Right lobe of liver (tissue), 6 donors: ENCODE results near the gene PGM1. TPM values are rescaled to one million over a fixed set of nuclear protein-coding genes. Genes with fewer than 3 reads are reported as not detected.

Experiments
- ATAC-seq, 4 donors: fragments of 200-7000 bp; cut with Tn5 transposase; one replicate each; pipeline ENCODE4 v1.9.1; 2020; ENCODE audit warnings: mild to moderate bottlenecking in 4 of 4, moderate library complexity in 4 of 4
- DNase-seq, 3 donors: peaks; one replicate each; pipeline ENCODE4 v3.0.0-alpha.2; 2020
- H3K27ac ChIP-seq, 3 donors: fragments of 200-600 bp; one replicate each; pipeline ENCODE4 v1.8.0; 2022
- H3K27me3 ChIP-seq, 2 donors: fragments of 200-600 bp; one replicate each; pipeline ENCODE4 v1.8.0; 2022
- H3K36me3 ChIP-seq, 4 donors: fragments of 200-600 bp; sonication (generic) in 1 of 4; one replicate each; pipeline versions ENCODE4 v1.5.1 to v1.8.0; 2017 to 2022; ENCODE audit warnings: control low read depth in 1 of 4
- H3K4me1 ChIP-seq, 4 donors: fragments of 200-600 bp; sonication (generic) in 1 of 4; one replicate each; pipeline versions ENCODE4 v1.5.1 to v1.8.0; 2017 to 2022; ENCODE audit warnings: control low read depth in 1 of 4
- H3K4me3 ChIP-seq, 3 donors: fragments of 200-600 bp; one replicate each; pipeline ENCODE4 v1.8.0; 2022
- H3K9me3 ChIP-seq, 4 donors: fragments of 200-600 bp; sonication (generic) in 1 of 4; one replicate each; pipeline versions ENCODE4 v1.5.1 to v1.8.0; 2017 to 2022; ENCODE audit warnings: control low read depth in 1 of 4
- POLR2A ChIP-seq: fragments of 450-650 bp; IDR thresholded peaks from one replicate; pipeline ENCODE4 v1.6.1; 2017; ENCODE audit warnings: antibody characterized with exemption, mild to moderate bottlenecking
- WGBS: methylation state at CpG from one replicate; pipeline ENCODE4 v1.1.6; 2018; ENCODE audit warnings: low coverage, low lambda C conversion rate; ENCODE audit not compliant: insufficient coverage; ENCODE audit errors: missing lambda C conversion rate; 5-methylcytosine and 5-hydroxymethylcytosine counted together
- intact Hi-C, 2 donors: fragments of 100-400 bp; cut with DNase I; formaldehyde crosslinking; loops; one replicate each; pipeline versions ENCODE4 v1.11.2 to v1.14.1; 2022
- total RNA-seq, 6 experiments: library from RNA; depleted of rRNA in 2 of 6; stranded (reverse); fragments of >200 nt in 2 of 6; fragmentation: NEBNext Ultra II Directional in 3 of 6; extraction: Animal tissue kit (Norgen Biotek cat#: 25700) in 3 of 6; gene quantifications; one replicate each; pipeline versions ENCODE4 v1.1.0 to v1.2.4, GENCODE V29; 2016 to 2023
- TF ChIP-seq, protein P1 (sequence below), 4 donors: fragments of 200-600 bp in 3 of 4; fragments of 450-650 bp in 1 of 4; IDR thresholded peaks; one replicate each; pipeline versions ENCODE4 v1.5.1 to v1.8.0; 2016 to 2022; ENCODE audit warnings: antibody characterized with exemption in 4 of 4, mild to moderate bottlenecking in 2 of 4
- donor health status: DM: no; HTN: yes; CAD: no.
- donor health status: DM: no; HTN: no; CAD: no.
- donor health status: DM: no; HTN: no; CAD: no.
- donor health status: DM: no; HTN: yes; CAD: no.
- donor health status: DM: no; HTN: yes; CAD: no.

Gene PGM1
- total RNA-seq, 6 experiments from 2014 or later = 127 to 220 (median 157) TPM

DNA sequence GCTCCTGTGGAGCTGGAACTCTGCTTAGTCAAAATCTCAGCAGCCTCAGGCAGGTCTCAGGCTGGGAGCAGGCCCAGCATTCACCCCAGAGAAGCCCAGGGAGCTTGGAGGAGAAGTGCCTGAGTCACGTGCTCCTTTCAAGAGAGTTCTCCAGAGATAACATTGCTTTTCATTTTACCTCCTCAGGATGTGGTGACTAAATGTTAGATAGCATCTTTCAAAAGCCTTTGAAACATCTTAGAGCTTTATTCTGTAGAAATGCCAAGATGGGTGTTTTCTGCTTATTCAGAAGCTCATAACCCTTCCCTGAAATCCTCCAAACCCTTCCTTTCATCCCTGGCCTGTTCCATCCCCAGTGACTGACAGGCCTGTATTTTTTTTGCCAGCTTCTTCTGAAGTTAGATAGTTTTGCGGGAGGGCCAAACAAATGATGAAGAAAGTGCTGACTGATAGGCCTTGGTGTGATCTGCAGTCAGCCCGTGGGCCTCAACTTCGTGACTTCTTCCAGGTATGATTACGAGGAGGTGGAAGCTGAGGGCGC is 58.0 kb downstream of the PGM1 start:
- TF ChIP-seq, protein P1, sequence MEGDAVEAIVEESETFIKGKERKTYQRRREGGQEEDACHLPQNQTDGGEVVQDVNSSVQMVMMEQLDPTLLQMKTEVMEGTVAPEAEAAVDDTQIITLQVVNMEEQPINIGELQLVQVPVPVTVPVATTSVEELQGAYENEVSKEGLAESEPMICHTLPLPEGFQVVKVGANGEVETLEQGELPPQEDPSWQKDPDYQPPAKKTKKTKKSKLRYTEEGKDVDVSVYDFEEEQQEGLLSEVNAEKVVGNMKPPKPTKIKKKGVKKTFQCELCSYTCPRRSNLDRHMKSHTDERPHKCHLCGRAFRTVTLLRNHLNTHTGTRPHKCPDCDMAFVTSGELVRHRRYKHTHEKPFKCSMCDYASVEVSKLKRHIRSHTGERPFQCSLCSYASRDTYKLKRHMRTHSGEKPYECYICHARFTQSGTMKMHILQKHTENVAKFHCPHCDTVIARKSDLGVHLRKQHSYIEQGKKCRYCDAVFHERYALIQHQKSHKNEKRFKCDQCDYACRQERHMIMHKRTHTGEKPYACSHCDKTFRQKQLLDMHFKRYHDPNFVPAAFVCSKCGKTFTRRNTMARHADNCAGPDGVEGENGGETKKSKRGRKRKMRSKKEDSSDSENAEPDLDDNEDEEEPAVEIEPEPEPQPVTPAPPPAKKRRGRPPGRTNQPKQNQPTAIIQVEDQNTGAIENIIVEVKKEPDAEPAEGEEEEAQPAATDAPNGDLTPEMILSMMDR (IDR thresholded peaks at IDR 0.05) = no peak
- no peak for TF ChIP-seq POLR2A
- 80% methylated on average over 5 of the region's 6 CpGs for WGBS
- peaks cover 0 to 87% (median 37%) of the 10 kb centered on the region in 4 donors for H3K36me3 ChIP-seq
- ATAC-seq (no peak), DNase-seq (no peak)
- H3K27me3 ChIP-seq = no peaks in the 10 kb centered on the region
- no peaks in the 10 kb centered on the region for H3K9me3 ChIP-seq
- H3K27ac ChIP-seq = no peak overlapping the region
- no peaks in the 10 kb centered on the region for H3K4me1 ChIP-seq
- intact Hi-C loops = no loop called here
- no peak overlapping the region for H3K4me3 ChIP-seq

DNA sequence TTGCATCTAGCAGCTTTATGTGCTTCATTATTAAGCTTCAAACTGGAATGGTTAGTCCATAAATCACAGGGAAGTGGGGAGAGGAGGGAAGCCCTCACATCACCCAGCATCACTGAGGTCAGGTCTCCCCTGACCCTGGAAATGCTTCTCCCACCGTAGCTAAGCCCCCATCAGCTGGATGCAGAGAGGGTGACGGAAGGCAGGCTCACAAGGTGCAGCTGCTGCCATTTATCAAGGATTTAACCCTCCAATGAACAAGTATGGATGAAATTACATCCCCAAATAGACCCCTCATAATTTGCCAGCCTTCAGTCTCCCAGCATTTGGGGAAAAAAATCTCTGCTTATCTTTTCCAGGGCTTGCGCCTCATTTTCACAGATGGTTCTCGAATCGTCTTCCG is 60.8 kb downstream of the PGM1 start:
- H3K4me1 ChIP-seq = no peaks in the 10 kb centered on the region
- no peaks in the 10 kb centered on the region for H3K27me3 ChIP-seq
- H3K36me3 ChIP-seq = peaks cover 0 to 86% (median 35%) of the 10 kb centered on the region in 4 donors
- no peak overlapping the region for H3K27ac ChIP-seq
- intact Hi-C loops = no loop called here
- TF ChIP-seq, protein P1 (IDR thresholded peaks at IDR 0.05) = no peak
- no peak for TF ChIP-seq POLR2A
- ATAC-seq = no peak
- DNase-seq = no peak
- no peak overlapping the region for H3K4me3 ChIP-seq
- no peaks in the 10 kb centered on the region for H3K9me3 ChIP-seq
- 88% methylated on average over 5 of the region's 6 CpGs for WGBS

DNA sequence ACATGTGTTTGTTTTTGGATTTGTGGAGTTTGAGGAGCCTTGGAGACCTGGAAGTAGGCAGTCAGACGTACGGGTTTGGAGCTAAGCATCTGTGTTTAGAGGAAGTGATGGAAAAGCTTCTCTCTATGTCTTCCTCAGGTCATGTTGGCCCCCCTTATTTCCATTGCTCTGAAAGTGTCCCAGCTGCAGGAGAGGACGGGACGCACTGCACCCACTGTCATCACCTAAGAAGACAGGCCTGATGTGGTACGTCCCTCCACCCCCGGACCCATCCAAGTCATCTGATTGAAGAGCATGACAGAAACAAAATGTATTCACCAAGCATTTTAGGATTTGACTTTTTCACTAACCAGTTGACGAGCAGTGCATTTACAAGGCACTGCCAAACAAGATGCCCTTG is 66.2 kb downstream of the PGM1 start:
- no peak for DNase-seq
- no peak for TF ChIP-seq POLR2A
- TF ChIP-seq, protein P1 (IDR thresholded peaks at IDR 0.05) = no peak
- no peak for ATAC-seq
- Histone ChIP-seq H3K9me3 (no peaks in the 10 kb centered on the region), H3K27me3 (no peaks in the 10 kb centered on the region), H3K36me3 (peaks cover 0 to 39% (median 16%) of the 10 kb centered on the region in 4 donors), H3K27ac (no peak overlapping the region), H3K4me1 (no peaks in the 10 kb centered on the region), H3K4me3 (no peak overlapping the region)
- intact Hi-C loops = no loop called here
- WGBS = 89% methylated on average over 5 of the region's 7 CpGs

DNA sequence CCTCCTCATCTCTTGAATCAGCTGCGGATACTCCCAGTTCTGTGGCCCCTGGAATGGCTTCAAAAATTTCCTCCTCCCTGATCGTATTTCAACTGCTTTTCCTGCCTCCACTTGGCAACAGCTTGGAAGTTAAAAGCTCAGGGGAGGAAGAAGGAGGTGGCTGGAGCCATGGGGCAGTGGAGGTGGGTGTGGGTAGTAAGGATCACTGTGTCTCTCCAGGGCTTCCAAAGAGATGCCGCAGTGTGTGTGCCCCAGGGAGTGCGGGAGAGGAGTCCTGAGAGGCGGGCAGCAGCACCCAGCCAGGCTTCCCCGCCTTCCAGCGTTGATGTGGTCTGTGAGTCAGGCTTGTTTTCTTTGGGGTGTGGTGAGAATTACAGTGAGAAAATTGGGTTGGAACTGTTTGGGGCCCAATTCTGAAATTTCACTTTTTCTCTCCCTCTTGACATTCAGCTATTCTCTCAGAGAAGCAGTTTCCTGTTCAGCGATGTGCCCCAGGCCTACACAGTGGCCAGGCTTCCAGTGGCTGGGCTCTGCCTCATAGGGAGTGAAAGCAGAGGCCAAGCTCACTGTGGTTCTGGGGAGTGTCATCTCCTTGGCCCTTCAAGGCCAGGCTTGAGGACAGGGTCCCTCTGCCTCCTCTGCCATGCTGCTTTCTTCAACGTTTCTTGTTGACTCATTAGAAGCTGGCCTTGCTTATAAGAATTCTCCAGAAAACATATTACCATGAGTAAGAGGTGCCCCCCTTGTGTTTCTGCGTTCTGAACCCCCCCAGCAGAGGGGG is 69.0 kb downstream of the PGM1 start:
- H3K27ac ChIP-seq = no peak overlapping the region
- TF ChIP-seq, protein P1 (IDR thresholded peaks at IDR 0.05) = no peak
- TF ChIP-seq POLR2A = no peak
- H3K27me3 ChIP-seq = no peaks in the 10 kb centered on the region
- no peaks in the 10 kb centered on the region for H3K9me3 ChIP-seq
- H3K36me3 ChIP-seq = peaks cover 0 to 16% (median 5%) of the 10 kb centered on the region in 4 donors
- H3K4me3 ChIP-seq = no peak overlapping the region
- 66% methylated on average over 4 of the region's 10 CpGs for WGBS
- intact Hi-C loops = no loop called here
- ATAC-seq = peak in 2 of 4 donors; percentile 39 to 47
- H3K4me1 ChIP-seq = no peaks in the 10 kb centered on the region
- no peak for DNase-seq
